ENCODE measurements around the gene LYSMD2.
A peak's percentile ranks its signal among the peaks of the same experiment; 100 is the strongest.

The LYSMD2 gene

GRCh38 chr15:51751697-51752683 lies 14.5 kb upstream of the LYSMD2 start:
- peak; percentile 85 for DNase-seq

- peak; percentile 69 for DNase-seq
Measured at GRCh38 chr15:51750792-51751696, 13.6 kb upstream of the LYSMD2 start, which contains the start of gene TMOD2. TSS of gene TMOD2 (plus strand) at chr15:51751597. CDS start at chr15:51766442, 14,845 bp downstream.

- peak; percentile 51 for DNase-seq
Measured at GRCh38 chr15:51750186-51750585, 12.7 kb upstream of the LYSMD2 start.

- DNase-seq, result no peak
Measured at GRCh38 chr15:51749307-51749706, 11.9 kb upstream of the LYSMD2 start.

- no peak for DNase-seq
Measured at GRCh38 chr15:51739061-51739712, 1.7 kb upstream of the LYSMD2 start.

GRCh38 chr15:51738553-51738952 lies 1.1 kb upstream of the LYSMD2 start:
- DNase-seq, result no peak

GRCh38 chr15:51736751-51737521 lies 519 bp downstream of the LYSMD2 start:
- DNase-seq, result peak; percentile 58

- no peak for DNase-seq
Measured at GRCh38 chr15:51736069-51736468, 1.4 kb downstream of the LYSMD2 start.

- no peak for DNase-seq
Measured at GRCh38 chr15:51735228-51736010, 2.0 kb downstream of the LYSMD2 start.

- DNase-seq, result no peak
Measured at GRCh38 chr15:51732646-51733045, 4.8 kb downstream of the LYSMD2 start.

- peak; percentile 55 for DNase-seq
Measured at GRCh38 chr15:51731549-51732267, 5.7 kb downstream of the LYSMD2 start.

GRCh38 chr15:51727141-51727897 lies 10.1 kb downstream of the LYSMD2 start:
- DNase-seq, result no peak

GRCh38 chr15:51726302-51727073 lies 11.0 kb downstream of the LYSMD2 start:
- peak; percentile 67 for DNase-seq

- no peak for DNase-seq
Measured at GRCh38 chr15:51724673-51725072, 12.8 kb downstream of the LYSMD2 start.

- no peak for DNase-seq
Measured at GRCh38 chr15:51724199-51724598, 13.3 kb downstream of the LYSMD2 start.

- no peak for DNase-seq
Measured at GRCh38 chr15:51721199-51721960, 16.1 kb downstream of the LYSMD2 start.

GRCh38 chr15:51720201-51720995 lies 17.1 kb downstream of the LYSMD2 start:
- no peak for DNase-seq
